HG03060 (cell line): ENCODE results near the gene ZNF536.
"Not testable (repeated sequence)": the region's sequence is repeated elsewhere in the genome, so short reads cannot be mapped to it uniquely, and the experiment has no call there.

Experiments
- ATAC-seq: cut with Tn5 transposase; IDR thresholded peaks from one replicate; pipeline ENCODE4 v1.9.1; 2021; ENCODE audit warnings: low read depth, moderate number of reproducible peaks; ENCODE audit not compliant: unreplicated experiment

Gene ZNF536

GRCh38 chr19:30471441-30471840, 99.3 kb downstream of the ZNF536 start:
- no peak for ATAC-seq

DNA sequence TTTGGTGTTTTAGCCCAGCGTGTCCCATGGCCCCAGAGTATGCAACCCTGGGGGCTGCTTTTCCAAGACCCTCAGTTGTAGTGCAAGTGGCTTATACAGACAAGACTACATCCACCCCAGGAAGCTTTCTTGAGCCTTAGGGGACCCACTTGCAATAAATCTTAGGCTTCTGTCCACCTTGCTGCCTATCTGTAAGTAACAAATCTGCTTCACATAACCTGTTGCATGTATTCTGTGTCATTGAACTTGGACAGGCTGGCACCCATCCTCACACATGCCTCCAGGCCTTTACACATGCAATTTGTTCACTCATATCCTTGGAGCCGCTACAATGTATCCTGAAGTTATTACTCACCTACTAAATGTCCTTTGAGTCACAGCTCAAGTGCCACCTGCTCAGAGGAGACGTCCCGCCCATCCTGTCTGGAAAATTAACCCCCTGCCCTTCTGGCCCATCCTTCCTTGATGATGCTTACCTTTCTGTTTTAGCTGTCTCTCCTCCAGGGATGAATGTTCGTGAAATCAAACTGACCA, 101.2 kb downstream of the ZNF536 start:
- ATAC-seq, result no peak

DNA sequence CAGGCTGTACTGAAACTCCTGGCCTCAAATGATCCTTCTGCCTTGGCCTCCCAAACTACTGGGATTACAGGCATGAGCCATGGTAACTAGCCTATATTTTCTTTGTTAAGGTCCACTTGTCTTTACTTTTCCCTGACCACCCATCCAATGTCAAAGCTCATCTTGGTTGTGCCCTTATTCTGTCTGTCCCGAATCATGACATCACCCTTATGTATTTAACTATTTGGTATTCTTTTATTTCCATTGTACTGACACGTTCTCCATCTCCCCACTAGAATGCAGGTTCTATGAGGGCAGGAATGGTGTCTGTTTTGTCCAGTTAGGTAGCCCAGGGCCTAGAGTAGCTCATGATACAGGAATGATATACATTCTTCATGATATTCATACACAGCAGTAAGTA, 104.8 kb downstream of the ZNF536 start:
- ATAC-seq, result no peak

DNA sequence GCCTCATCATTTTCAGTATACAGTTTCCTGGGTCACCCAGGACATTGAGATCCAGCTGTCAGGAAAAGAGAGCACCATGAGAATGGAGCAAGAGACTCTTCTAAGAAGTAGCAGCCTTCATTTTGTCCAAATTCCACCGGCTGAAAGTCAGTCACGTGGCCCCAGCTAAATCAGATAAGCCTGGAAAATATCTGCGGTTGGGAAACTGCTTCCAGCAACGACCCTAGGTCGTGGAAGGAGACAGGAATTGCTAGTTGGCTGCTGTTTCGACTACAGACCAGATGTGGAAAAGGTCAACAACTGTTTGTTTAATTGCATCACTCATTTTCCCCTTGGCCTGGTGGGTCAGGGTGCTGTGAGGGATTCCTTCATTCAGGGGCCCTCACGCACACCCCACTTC, 107.0 kb downstream of the ZNF536 start:
- no peak for ATAC-seq

DNA sequence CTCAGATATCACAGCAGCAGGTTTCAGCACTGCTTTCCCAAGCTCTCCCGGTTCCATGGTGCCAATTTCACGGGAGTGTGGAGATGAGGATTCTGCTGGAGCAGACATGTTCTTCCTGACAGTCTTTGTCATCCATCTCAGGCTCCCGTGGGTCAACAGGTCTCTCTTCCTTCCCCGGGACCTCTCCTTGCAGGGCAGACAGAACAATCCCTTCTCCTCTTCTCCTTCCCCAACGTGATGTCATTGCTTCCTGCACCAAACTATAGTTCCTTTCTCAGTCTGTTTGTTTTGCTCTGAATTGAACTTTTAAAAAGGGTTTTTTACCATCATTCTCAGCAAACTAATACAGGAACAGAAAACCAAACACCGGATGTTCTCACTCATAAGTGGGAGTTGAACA, 107.9 kb downstream of the ZNF536 start:
- no peak for ATAC-seq

DNA sequence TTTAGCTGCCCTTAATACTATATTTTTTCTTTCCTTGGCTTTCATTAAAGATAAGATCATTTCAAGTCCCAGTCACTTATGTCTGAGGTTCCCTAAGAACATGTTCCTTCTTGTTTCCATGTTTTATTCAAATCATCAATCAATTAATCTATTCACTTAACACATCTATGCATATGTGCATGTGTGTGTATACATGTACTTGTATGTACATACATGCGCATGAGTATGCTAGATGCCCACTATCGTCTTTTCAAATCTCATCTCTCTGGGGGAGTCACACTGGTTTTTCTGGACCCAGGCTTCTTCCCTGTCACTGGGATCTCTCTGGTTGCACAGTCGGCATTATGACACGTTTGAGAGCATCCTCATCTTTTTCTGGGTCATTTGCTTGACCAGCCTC, 108.9 kb downstream of the ZNF536 start:
- ATAC-seq, result no peak

DNA sequence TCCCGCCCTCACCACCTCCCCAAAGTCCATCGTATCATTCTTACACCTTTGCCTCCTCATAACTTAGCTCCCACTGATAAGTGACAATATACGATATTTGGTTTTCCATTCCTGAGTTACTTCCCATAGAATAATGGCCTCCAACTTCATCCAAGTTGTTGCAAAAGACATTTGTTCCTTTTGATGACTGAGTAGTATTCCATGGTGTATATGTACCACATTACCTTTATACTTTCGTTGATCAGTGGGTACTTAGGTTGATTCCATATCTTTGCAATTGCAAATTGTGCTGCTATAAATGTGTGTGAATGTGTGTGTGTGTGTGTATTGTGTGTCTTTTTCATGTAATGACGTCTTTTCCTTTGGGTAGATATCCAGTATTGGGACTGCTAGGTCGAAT, 109.6 kb downstream of the ZNF536 start:
- ATAC-seq, result no peak

DNA sequence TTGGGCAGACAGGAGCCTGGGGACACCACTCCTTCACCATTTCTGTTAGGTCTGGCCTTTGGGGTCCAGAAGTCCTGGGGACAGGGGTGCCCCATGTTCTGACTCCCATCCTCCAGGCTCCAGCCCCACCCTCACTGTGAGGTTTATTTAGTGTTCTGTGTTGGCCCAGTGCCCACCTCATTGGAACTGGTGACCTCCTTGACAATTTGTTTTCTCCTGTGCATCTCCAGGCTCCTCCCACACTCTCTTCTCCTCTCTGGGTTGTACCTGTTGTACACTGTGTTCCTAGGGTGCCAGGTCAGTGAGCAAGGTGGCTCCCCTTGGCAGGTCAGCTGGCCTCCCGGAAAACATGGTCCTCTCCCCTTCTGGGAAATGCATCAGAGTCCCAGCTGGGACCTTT, 110.8 kb downstream of the ZNF536 start:
- ATAC-seq, result no peak

DNA sequence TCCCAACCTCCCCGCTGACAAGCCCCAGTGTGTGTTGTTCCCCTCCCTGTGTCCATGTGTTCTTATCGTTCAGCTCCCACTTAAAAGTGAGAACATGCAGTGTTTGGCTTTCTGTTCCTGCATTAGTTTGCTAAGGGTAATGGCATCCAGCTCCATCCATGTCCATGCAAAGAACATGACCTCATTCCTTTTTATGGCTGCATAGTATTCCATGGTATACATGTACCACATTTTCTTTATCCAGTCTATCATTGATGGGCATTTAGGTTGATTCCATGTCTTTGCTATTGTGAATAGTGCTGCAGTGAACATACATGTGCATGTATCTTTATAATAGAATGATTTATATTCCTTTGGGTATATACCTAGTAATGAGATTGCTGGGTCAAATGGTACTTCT, 114.1 kb downstream of the ZNF536 start:
- ATAC-seq, result not testable (repeated sequence)

DNA sequence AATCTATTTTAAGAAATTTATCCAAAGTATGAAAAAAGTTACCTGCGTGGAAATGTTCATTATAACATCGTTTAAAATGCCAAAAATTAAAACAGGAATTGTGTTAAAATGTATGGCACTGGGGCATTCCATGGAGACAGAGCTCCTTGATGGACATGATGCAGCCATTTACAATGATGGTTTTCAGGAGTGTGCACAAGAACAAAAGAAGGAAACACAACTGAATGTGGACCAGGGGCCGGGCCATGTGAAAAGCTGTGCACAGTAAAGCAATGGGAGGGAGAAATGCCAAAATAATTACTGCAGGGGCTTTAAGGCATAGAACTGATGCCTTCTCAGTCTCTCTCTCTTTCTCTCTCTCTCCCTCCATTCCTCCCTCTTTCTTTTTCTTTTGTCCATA, 115.0 kb downstream of the ZNF536 start:
- ATAC-seq, result no peak

GRCh38 chr19:30488191-30488590, 116.0 kb downstream of the ZNF536 start:
- ATAC-seq, result no peak

DNA sequence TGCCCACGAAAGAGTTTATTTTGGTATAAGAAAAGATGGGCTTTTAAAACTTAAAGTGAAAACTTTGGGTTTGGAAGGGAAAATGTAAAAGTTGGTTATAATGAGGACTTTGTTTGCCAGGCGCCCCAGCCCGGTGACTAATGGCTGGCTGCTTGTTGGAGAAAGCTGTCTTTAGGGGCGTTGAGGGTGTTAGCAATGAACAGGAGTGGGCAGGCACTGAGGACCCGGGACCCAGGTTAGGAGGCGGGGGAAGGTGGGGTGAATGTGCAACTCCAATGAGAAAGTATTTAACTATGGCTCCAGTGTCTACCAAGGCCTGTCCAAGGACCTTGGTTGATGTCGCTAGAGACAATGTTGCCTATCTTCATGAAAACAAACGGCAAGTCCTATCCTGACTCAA, 118.6 kb downstream of the ZNF536 start:
- ATAC-seq, result no peak

DNA sequence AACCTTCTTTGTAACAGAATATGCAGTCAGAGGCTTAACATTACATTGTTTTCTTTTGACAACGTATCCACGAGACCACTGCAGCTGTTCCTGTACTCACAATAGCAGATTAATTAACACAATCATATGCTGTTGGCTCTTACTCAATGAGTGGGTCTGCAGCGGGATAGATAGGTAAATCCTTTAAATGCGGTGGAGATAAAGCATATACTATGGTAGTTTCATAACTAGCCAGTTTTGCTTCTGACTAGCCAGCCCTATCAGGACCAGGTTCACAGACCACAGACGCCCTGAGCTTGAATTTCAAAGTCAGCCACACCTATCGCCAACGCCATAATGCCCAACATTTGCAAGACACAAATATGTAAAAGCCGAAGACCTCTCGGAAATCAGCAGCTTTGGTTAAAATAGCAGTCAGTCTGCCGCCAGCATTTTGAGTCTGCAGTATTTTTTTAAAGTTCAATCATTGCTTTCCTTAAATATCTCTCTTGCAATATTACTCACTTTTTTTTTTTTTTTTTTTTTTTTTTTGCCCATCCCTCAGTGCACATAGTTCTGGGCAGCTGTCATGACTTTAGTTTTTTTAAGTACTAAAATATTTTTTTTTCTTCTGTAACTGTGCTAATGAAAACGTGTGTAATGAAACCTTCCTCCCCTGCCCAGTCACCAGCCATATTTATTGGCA, 120.5 kb downstream of the ZNF536 start:
- ATAC-seq, result no peak

DNA sequence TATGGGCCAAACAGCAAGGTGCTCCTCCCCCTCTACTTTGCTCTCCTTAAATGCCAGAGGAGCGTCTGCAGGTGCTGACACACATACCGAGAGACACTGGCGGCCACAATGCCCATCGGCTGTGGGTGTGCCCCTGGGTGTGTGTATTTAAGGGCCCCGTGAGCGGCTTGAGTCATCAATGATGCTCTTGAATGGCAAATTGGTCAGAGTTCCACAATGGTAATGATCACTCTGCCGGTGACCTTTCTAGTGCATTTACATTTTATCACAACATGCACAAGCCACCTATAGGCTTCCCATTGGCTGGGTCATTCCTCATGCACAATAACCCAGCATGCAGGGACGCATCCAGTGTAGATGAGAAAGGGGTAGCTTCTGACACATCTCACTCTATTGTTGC, 124.8 kb downstream of the ZNF536 start:
- no peak for ATAC-seq

GRCh38 chr19:30498085-30498484, 125.9 kb downstream of the ZNF536 start:
- ATAC-seq, result not testable (repeated sequence)

DNA sequence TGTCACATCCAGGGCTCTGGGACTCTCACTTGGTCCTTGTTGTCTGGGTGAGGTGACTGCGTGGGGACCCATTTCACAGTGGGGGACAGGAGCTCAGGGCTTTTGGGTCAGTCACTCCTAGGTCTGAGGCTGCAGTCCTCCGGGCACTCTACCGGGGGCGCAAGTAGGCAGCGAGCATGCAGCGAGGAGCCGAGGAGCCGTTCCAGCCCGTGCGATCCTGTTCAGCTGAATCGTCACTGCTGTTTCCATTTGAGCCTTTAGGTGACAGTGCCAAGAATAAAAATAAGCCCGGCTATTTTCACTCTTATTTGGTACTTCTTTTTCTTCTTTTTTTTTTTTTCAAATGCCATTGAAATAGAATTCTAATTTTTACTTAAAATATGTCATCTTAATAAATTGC, 126.5 kb downstream of the ZNF536 start:
- no peak for ATAC-seq

DNA sequence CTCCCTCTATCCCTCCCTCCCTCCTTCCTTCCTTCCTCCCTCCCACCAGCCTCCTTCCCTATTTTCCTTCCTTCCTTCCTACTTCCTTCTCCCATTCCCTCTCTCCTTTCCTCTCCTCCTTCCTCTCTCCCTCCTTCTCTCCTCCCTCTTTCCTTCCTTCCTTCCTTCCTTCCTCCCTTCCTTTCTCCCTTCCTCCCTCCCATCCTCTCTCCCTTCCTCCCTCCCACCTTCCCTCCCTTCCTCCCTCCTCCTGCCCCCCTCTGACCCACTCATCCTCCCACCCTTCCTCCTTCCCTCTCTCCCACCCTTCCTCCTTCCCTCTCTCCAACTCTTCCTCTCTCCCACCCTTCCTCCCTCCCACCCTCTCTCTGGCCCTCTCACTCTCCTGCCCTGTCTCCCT, 132.1 kb downstream of the ZNF536 start:
- no peak for ATAC-seq

DNA sequence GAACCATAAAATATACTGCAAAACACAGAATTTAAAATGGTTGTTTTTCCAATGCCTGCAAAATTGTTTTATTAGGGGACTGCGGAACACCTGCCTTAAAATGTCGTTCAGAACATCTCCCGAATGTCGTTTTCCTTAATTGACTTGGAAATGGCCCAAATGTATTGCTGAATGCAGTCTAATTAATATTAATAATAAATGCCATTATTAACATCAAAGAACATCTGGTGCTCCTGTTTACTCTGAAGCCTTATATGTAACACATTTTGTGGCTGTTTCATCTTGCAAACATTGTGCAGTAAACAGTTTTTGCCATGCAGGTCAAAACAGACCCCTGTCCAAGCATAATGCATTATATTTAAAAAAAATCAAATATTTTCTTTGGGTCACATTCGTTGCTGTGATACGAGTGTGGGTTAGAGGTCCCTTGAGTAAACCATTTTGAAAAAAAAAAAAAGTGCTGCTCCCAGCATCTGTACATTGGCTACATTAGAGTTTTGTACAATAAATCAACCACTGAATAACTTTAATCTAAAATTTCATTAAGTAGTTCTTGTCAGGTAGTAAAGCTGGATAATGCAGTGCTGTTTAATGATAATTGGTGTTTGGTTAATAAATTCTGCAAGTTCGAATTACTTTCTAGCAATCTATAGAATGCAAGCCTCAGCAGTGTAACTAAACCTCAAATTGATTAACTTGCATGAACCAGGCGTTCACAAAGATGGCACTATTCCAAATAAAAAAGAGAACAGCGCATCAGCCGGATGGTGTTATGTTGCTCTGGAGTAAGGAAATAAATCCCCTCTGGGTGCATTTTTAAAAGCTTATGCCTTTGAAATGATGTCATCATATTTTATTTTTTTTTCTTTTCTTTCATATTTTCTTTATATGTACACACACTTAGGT, 140.2 kb downstream of the ZNF536 start:
- ATAC-seq, result no peak

DNA sequence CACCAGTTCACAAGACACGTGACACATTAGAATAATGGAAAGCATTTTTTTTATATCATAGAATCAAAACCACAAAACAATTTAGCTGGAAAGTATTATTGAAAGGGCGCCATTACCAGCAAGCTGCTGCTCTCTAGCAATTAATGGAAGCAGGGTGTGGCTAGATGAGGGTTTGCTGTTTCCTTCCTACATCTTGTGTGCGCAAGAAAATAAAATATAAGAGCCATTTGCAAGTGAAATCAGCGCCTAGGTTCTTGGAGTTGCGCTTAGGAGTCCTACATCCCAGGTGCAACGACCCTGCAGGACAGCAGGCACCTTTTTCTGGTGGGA, 140.9 kb downstream of the ZNF536 start:
- no peak for ATAC-seq

GRCh38 chr19:30516111-30516510, 143.9 kb downstream of the ZNF536 start:
- ATAC-seq, result no peak

DNA sequence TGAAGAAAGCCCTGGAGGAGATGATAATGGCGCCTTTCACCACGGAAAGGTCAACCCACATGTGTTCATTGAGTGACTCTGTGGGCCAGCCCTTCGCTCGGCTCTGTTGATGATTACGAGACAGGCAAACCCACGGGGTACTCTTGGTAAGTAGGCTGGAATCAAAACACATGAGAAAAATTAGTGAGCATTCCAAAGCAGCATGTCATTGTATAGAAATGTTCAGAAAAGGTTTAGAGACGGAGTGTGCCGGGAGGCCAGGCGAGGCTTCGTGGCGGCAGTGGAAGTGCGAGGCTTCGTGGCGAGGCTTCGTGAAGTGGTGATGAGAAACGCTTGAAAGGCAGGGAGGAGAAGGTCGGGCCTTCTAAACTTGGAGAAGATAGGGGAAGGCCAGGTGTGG, 144.3 kb downstream of the ZNF536 start:
- no peak for ATAC-seq
